PC-9 (cell line): ENCODE measurements around the gene ADAMTS7.

ENCODE experiments used
- CTCF ChIP-seq: fragments of 200-600 bp; sonication (generic); conservative IDR thresholded peaks from 2 replicates; pipeline ENCODE4 v1.6.1; 2017; ENCODE audit warnings: mixed run types, antibody characterized with exemption, mild to moderate bottlenecking, moderate library complexity
- EZH2 ChIP-seq: fragments of 200-600 bp; sonication (generic); IDR thresholded peaks from 2 replicates; pipeline ENCODE4 v1.8.0; 2017; ENCODE audit warnings: antibody characterized with exemption, low read depth

- TF ChIP-seq CTCF, result no peak
- no peak for TF ChIP-seq EZH2
Observed at GRCh38 chr15:78789615-78790014, 21.6 kb downstream of the ADAMTS7 start.
